HuH-7.5 (cell line): ENCODE measurements around the gene PTPRD.

Experiments
- DNase-seq: peaks from one replicate; pipeline ENCODE4 v3.0.0; 2011; ENCODE audit warnings: low spot score

The PTPRD gene

GRCh38 chr9:9299134-9299533 lies 1313.7 kb downstream of the PTPRD start:
- no peak for DNase-seq

GRCh38 chr9:9286001-9286400 lies 1326.8 kb downstream of the PTPRD start:
- no peak for DNase-seq

GRCh38 chr9:9284201-9284600 lies 1328.6 kb downstream of the PTPRD start:
- DNase-seq: no peak

GRCh38 chr9:9283159-9283986 lies 1329.4 kb downstream of the PTPRD start:
- DNase-seq: no peak

- no peak for DNase-seq
Observed at GRCh38 chr9:9275601-9276000, 1337.2 kb downstream of the PTPRD start.

GRCh38 chr9:9257999-9258498 lies 1354.8 kb downstream of the PTPRD start:
- no peak for DNase-seq

- DNase-seq: no peak
Observed at GRCh38 chr9:9246726-9247125, 1366.1 kb downstream of the PTPRD start.

GRCh38 chr9:9231946-9232345 lies 1380.9 kb downstream of the PTPRD start:
- DNase-seq: no peak

GRCh38 chr9:9229269-9229668 lies 1383.5 kb downstream of the PTPRD start:
- no peak for DNase-seq

- DNase-seq: no peak
Observed at GRCh38 chr9:9223175-9223574, 1389.6 kb downstream of the PTPRD start.

GRCh38 chr9:9222730-9223129 lies 1390.1 kb downstream of the PTPRD start:
- no peak for DNase-seq

- no peak for DNase-seq
Observed at GRCh38 chr9:9216934-9217333, 1395.9 kb downstream of the PTPRD start.

- DNase-seq: no peak
Observed at GRCh38 chr9:9215050-9215449, 1397.8 kb downstream of the PTPRD start.

- DNase-seq: no peak
Observed at GRCh38 chr9:9214066-9214465, 1398.7 kb downstream of the PTPRD start.

GRCh38 chr9:9212963-9213362 lies 1399.8 kb downstream of the PTPRD start:
- no peak for DNase-seq

- no peak for DNase-seq
Observed at GRCh38 chr9:9202276-9202675, 1410.5 kb downstream of the PTPRD start.

- DNase-seq: no peak
Observed at GRCh38 chr9:9186086-9186485, 1426.7 kb downstream of the PTPRD start.

GRCh38 chr9:9182431-9182830 lies 1430.4 kb downstream of the PTPRD start:
- no peak for DNase-seq

GRCh38 chr9:9177081-9177480 lies 1435.7 kb downstream of the PTPRD start:
- DNase-seq: no peak

- DNase-seq: no peak
Observed at GRCh38 chr9:9174358-9174757, 1438.4 kb downstream of the PTPRD start.

- no peak for DNase-seq
Observed at GRCh38 chr9:9173264-9173663, 1439.5 kb downstream of the PTPRD start.

- no peak for DNase-seq
Observed at GRCh38 chr9:9170439-9171134, 1442.2 kb downstream of the PTPRD start.

GRCh38 chr9:9142001-9142400 lies 1470.8 kb downstream of the PTPRD start:
- DNase-seq: no peak
